ENCODE results near the gene RBM20. TPM values are rescaled to one million over a fixed set of nuclear protein-coding genes. Genes with fewer than 3 reads are reported as not detected.
A peak's percentile ranks its signal among the peaks of the same experiment; 100 is the strongest.

RBM20 gene
- total RNA-seq, 1 donor, result 0.09 TPM

DNA sequence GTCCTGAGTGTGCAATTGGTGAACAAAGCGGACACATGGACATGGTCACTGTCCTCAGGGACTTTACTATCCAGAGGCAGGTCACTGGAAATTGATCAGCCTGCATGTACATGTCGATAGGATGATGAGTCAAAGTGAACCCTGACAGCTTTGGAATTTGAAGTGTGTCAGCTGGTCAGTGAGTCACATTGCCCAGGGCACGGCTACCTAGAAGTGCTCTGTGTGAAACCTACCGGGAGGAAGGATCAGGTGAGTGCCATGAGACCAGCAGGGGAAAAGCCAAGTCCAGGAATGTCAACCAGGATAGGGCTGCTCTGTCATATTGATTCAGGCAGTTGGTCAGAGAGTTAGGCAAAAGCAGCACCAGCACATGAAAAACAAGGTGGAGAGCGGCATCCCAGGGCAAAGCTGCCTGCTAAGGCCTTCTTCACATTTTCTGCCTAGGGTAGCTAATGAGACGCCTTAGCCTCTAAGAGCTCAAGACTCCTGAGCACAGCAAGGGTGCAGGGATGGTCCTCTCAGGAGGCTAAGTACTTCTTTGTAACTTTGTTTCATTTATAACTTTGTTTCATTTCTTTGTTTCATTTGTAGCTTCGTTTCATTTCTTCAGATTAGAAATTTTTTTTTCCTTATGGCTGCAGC, 208.2 kb downstream of the RBM20 start:
- DNase-seq (ENCODE audit: low read depth), result no peak
- TF ChIP-seq, protein P1, sequence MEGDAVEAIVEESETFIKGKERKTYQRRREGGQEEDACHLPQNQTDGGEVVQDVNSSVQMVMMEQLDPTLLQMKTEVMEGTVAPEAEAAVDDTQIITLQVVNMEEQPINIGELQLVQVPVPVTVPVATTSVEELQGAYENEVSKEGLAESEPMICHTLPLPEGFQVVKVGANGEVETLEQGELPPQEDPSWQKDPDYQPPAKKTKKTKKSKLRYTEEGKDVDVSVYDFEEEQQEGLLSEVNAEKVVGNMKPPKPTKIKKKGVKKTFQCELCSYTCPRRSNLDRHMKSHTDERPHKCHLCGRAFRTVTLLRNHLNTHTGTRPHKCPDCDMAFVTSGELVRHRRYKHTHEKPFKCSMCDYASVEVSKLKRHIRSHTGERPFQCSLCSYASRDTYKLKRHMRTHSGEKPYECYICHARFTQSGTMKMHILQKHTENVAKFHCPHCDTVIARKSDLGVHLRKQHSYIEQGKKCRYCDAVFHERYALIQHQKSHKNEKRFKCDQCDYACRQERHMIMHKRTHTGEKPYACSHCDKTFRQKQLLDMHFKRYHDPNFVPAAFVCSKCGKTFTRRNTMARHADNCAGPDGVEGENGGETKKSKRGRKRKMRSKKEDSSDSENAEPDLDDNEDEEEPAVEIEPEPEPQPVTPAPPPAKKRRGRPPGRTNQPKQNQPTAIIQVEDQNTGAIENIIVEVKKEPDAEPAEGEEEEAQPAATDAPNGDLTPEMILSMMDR (IDR thresholded peaks at IDR 0.05; ENCODE audit: insufficient read depth, low read length), result no peak
- H3K4me3 ChIP-seq (ENCODE audit: low read depth, low read length), result no peak overlapping the region

GRCh38 chr10:110852947-110853346, 208.8 kb downstream of the RBM20 start:
- DNase-seq (ENCODE audit: low read depth), result no peak
- no peak overlapping the region for H3K4me3 ChIP-seq (ENCODE audit: low read depth, low read length)
- TF ChIP-seq, protein P1 (IDR thresholded peaks at IDR 0.05; ENCODE audit: insufficient read depth, low read length), result no peak

DNA sequence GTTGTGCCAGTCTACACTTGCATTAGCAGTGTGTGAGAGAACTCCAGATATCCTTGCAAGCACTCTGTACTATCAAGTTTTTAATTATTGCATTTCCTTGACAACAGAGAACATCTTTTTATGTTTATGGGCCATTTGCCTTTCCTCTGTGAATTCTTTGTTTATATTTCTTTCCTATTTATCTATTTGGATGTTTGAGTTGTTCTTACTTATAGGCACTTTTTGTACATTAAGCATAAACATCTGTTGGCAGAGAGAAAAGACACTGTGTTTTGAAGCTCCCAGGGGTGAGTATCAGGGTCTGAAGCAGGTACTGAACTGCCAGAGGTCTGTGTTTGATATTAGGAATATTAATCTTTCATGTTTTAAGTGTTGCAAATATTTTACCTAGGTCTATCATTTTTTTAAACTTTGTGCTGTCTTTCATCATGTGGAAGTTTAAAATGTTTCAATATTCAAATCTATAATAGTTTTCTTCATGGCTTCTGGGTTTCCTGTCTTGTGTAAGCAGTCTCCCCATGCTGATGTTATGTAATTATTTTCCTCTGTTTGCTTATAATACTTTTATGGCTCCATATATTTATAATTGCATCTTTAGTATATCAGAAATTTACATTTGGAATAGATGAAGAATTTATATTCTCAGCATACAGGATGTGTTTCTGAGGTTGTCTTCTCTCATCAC, 209.9 kb downstream of the RBM20 start:
- DNase-seq (ENCODE audit: low read depth), result no peak
- no peak overlapping the region for H3K4me3 ChIP-seq (ENCODE audit: low read depth, low read length)
- TF ChIP-seq, protein P1 (IDR thresholded peaks at IDR 0.05; ENCODE audit: insufficient read depth, low read length), result no peak

DNA sequence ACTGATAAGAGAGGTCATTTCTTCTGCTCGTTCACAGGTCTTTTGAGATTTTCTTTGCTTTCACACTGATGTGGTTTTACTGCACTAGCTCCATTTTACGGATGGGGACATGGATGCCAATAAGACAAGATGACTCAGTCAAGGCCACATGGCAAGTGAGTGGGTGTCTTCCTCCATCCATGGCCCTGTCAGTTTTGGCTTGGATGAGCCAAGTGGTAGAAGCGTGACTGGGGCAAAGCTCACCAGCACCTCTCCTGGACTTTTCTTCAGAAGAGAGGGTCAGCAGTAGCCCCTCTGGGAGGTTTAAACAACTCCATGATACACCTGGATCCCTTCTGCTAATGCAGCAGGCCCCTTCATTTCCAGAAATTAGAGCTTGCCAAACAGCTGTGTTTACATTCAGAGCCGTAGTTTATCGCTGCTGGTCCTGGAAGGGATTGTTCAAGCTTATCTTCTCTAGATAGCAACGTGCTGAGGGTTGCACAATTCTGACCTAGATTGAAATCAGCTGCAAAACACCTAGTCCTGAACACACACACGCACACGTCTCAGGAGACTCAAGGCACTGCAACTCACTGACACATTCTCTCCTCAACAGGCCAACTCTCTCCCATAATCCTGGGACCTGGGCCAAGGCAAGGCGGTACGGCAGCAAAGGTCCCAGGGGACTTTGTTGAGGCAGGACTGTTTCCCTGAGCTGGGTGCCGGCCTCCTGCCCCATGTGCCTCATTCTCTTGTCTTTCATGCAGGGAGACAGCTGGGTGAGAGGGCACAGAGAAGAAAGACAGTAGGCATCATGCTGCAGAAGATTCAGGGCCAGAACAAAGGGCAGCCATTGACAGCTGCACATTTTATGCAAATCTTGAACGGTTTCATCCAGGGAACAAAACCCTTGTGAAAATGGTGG, 213.4 kb downstream of the RBM20 start:
- peak; percentile 97 for DNase-seq (ENCODE audit: low read depth)
- TF ChIP-seq, protein P1 (IDR thresholded peaks at IDR 0.05; ENCODE audit: insufficient read depth, low read length), result no peak

GRCh38 chr10:110858297-110858934, 214.3 kb downstream of the RBM20 start:
- no peak overlapping the region for H3K4me3 ChIP-seq (ENCODE audit: low read depth, low read length)
- TF ChIP-seq, protein P1 (IDR thresholded peaks at IDR 0.05; ENCODE audit: insufficient read depth, low read length), result no peak
- DNase-seq (ENCODE audit: low read depth), result no peak

More for the DNA sequence above, 213.4 kb downstream of the RBM20 start:
- no peak overlapping the region for H3K4me3 ChIP-seq (ENCODE audit: low read depth, low read length)

DNA sequence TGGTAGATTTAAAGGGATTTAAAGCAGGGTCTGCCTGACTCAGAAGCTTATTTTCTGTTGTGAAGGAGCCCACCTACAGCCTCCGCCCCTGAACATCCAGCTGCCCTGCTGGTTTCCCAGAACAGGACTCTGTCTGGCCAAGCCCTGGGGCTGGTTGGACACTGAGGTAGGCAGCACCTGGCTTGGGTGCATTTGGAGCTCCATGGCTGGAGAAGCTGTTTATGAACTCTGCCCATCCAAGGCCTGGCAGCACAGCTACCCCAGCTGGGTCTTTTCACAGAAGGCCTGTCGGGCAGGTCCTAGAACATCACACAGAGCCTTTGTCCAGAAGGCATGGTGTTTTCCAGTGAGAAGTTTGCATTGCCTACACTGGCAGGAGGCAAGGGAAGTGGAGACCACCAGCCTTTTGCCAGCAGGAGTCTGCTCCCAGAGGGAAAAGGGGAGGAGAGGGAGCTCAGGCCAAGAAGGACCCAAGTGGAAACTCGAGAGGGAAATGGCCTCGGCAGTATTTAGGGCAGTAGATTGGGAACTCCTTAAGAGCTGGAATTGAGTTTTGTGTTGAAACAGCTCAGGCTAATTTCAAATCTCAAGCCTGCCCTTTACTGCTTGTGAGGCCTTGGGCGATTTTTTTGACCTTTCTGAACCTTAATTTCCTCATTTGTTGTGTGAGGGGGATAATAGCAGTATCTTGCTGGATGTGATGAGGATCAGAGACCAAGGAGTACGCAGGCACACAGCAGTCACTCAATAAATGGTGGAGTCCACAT, 215.3 kb downstream of the RBM20 start:
- H3K4me3 ChIP-seq (ENCODE audit: low read depth, low read length), result no peak overlapping the region
- DNase-seq (ENCODE audit: low read depth), result no peak
- TF ChIP-seq, protein P1 (IDR thresholded peaks at IDR 0.05; ENCODE audit: insufficient read depth, low read length), result no peak
